ENCODE results near the gene SETD3. TPM values are rescaled to one million over a fixed set of nuclear protein-coding genes. Genes with fewer than 3 reads are reported as not detected.

The SETD3 gene
- total and polyA plus RNA-seq, 2 of the 8 experiments (the other 6 are each of a cell fraction or from before 2014, with no cell fraction given): 24.0 to 64.0 TPM

- TF ChIP-seq CHD7 (IDR thresholded peaks at IDR 0.05; ENCODE audit: insufficient replicate concordance, low read length) (no peak), CBX5 (IDR thresholded peaks at IDR 0.05; ENCODE audit: low read depth, low read length) (no peak)
These were observed 84.6 kb downstream of the SETD3 start (continued) for GRCh38 chr14:99395909-99396530.

All from H1 (cell line).